Stimulated activated CD4-positive, alpha-beta T cell treated with anti-CD3 and anti-CD28 coated beads, Interleukin-2, amount 100 ng/mL, for 48 hours (primary cell): ENCODE measurements around the gene COL18A1.

Experiments
- DNase-seq, 2 donors: peaks; one replicate each; pipeline ENCODE4 v3.0.0-alpha.2; 2020

COL18A1 gene

DNA sequence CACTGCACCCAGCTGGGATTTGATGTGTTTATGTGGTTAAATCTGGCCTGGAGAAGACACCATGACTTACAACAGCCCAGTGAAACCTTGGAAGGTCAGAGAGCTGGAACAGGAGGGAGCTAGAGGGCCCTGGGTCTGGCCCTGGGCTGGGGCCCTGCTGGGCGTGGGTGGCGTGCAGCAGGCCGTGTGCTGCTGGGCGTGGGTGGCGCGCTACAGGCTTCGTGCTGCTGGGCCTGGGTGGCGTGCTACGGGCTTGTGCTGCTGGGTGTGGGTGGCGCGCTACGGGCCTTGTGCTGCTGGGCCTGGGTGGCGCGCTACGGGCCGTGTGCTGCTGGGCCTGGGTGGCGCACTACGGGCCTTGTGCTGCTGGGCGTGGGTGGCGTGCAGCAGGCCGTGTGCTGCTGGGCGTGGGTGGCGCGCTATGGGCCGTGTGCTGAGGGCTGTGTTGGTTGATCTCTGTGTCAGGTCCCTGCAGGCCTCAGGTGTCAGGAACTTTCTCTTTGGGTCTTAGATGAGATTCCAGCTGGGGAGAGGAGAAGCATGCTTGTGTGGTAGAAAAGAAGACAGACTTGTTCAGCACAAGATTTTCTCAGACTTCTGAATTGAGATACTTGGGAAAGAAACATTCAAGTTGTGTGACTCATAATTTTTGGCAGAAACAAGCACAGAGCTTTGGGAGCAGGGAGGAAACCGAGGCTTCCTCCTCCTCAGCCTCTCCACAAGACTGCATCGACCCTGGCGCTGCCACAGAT is 66.0 kb downstream of the COL18A1 start:
- DNase-seq, result peak in 1 of 2 donors; percentile 24

DNA sequence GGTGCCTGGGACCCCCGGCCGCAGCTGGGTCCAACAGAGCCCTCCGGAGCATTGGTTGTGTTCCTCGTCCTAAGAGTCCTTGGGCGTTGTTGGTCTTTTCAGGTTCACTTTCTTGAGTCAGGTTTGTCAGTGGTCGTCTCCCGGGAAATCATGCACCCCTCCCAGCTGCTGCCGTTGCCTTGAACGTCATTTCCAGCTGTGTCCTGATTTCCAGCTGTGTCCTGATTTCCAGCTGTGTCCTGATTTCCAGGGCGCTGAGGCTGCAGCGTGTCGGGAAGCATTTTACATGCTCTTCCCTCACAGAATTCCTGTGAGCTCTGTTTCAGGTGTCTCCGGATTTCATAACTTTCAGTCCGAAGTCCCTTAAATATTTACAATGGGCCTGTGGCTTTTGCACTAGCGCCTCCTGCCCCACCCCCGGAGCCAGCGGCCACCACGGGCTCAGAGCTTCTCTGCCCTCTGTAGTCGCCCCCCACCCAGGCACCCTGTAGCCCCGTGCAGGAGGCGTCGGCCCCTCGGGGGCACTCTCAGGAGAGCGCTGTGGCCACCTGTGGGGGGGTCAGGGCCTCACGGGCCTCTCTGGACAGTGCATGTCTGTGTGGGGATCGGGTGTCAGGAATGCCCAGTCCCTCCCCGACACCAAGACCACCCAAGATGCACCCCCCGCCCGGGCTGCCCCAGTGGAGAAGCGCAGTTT is 66.7 kb downstream of the COL18A1 start:
- no peak for DNase-seq

DNA sequence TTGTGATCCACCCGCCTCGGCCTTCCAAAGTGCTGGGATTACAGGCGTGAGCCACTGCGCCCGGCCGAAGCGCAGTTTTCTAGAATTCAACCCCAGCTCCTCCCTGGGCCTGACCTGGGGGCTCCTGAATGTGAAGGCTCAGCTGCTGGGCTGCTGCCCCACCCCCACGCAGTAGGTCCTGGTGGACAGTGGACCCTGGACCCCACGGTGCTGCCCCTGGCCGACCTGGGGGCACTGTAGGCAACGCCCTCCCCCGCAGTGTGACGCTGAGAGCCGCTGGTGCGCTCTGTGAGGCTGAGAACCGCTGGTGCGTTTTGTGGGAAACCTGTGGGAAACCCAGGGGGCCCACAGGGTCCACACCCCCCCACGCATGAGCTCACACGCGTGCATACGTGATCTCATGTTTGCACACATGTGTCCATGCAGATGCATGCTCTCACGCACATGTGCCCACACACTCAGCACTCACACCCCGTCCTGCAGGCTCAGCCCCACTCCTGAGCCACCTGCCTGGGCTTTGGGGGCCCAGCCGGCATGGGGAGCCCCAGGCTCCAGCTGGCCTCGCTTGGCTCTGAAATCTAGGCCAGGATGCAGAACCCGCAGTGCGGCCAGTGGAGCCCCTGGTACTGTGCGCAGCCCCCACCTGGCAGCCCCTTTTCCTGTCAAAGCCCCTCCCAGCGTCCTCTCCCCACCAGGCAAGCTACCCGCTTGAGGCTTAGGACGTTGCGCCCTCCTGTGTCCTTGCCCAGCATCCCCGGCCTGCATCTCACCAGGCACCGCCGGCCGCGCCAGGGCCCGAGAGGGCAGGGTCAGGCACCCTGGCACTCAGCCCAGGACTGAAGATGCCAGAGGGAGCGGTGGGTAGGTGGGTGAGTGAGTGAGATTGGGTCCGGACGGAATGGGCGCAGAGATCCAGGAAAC is 67.7 kb downstream of the COL18A1 start:
- DNase-seq, result no peak

DNA sequence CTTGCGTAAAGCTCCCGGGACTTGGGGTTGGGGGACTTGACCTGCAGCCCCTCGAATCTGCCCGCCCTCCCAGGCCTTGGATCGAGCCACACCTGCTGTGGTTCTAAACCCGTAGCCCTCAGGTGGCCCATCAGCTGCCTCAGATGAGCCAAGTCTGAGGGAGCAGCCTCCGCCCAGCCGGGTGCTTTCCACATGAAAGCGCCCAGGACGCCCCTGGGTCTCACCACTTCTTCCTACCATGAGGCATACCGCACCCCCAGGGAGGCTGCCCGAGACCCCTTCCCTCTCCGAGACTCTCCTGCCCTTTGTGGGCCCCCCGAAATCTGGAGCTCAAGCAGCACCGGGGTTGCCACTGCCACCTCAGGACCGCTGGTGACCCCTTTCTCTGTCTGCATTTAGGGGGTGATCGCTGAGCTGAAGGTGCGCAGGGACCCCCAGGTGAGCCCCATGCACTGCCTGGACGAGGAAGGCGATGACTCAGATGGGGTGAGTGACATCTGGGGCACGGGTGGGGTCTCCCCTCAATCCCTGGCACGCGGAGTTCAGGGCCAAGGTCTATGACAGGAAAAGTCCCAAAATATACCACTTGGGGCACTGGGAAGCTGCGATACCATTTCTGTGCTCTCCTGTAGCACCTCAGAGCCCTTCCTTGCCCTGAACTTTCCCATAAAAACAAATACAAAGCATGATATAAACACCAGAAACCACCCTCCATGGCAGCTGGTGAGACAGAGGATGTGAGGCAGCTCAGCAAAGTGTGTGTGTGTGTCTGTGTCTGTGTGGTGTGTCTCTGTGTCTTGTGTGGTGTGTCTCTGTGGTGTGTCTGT is 68.7 kb downstream of the COL18A1 start:
- no peak for DNase-seq

DNA sequence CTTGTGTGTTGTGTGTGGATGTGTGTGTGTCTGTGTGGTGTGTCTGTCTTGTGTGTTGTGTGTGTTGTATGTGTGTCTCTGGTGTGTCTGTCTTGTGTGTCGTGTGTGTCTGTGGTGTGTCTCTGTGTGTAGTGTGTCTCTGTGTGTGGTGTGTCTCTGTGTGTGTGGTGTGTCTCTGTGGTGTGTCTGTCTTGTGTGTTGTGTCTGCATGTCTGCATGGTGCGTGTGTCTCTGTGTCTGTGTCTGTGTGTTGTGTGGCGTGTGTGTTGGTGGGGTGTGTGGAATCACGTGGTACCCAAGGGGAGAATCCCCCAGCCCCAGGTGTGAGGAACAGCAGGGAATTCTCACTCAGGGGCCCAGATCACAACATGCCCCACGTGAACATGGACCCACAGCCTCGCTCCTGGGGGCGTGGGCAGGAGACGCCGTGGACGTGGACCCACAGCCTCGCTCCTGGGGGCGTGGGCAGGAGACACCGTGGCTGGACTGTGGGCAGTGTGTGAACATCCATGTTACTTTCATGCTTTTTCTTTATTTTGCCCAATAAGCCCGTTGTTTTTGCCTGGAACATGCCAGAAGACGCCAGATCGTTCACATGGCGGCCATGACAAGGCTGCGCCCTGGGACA is 69.5 kb downstream of the COL18A1 start:
- no peak for DNase-seq

DNA sequence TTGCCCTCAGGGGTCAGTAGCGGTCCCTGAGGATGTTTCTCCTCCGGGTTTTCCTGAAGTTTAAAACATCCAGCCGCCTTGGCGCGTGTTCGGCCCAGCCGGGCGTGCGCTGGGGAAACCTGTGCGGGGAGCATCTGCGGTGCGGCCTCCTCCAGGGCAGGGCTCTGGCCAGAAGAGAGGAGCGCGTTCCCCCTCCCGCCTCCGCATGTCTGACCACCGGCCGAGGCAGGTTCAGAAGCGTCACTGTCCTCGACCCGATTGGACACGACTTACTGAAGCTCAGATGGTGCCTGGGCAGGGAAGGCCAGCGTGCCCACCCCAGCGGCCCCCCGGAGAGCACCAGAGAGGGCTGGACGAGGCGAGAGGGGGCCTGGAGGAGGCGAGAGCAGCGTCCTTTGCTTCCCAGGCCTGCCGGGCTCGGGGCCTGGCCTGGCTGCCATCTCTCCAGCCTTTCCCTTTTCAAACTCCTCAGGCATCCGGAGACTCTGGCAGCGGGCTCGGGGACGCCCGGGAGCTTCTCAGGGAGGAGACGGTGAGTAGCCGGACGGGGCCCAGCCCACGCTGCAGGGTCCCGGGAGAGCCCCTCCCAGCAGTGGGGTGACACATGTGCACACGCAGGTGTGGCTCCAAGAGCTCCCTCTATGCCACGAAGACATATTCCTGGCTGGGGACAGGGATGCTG is 70.2 kb downstream of the COL18A1 start:
- no peak for DNase-seq

DNA sequence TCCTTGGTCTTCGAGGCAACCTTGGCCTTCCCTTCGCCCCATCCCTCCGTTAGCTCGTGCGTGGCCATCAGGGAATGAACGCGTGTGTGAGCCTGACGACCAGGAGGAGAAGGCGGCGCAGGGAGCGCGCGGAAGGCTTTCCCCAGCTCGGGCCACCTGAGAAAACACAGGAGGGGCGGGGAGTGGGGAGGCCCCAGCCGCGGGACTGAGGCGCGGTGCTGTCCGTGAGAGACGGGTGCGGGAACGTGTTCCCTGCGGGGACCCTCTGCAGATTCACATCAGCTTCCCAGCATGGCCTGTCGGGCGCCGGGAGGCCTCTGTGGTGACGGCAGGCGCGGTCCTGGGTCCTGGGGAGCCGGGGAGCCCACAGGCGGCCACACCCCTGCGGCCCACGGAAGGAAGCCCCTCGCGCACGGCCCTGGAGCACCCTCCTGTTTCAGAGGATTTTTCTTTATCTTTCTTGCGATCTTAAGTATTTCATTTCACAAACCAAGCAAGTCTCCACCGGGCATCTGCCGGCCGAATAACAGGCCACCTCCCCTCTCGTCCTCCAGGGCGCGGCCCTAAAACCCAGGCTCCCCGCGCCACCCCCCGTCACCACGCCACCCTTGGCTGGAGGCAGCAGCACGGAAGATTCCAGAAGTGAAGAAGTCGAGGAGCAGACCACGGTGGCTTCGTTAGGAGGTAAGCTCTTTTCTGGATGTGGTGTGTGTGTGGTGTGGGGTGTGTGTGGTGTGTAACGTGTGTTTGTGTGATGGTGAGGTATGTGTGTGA is 71.0 kb downstream of the COL18A1 start:
- DNase-seq, result no peak

DNA sequence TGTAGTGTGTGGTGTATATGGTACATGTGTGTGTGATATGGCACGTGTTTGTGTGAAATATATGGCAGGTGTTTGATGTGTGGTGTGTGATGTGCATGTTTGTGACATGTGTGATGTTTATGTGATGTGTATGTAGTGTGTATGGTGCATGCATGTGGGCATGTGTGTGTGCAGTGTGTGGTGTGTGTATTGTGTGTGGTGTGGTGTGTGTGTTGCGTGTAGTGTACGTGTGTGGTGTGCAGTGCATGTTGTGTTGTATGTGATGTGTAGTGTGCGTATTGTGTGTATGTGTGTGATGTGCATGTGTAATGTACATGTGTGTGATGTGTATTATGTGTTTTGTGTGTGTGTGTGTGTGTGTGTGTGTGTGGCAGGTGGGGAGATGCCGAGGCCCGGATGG is 71.6 kb downstream of the COL18A1 start:
- no peak for DNase-seq

DNA sequence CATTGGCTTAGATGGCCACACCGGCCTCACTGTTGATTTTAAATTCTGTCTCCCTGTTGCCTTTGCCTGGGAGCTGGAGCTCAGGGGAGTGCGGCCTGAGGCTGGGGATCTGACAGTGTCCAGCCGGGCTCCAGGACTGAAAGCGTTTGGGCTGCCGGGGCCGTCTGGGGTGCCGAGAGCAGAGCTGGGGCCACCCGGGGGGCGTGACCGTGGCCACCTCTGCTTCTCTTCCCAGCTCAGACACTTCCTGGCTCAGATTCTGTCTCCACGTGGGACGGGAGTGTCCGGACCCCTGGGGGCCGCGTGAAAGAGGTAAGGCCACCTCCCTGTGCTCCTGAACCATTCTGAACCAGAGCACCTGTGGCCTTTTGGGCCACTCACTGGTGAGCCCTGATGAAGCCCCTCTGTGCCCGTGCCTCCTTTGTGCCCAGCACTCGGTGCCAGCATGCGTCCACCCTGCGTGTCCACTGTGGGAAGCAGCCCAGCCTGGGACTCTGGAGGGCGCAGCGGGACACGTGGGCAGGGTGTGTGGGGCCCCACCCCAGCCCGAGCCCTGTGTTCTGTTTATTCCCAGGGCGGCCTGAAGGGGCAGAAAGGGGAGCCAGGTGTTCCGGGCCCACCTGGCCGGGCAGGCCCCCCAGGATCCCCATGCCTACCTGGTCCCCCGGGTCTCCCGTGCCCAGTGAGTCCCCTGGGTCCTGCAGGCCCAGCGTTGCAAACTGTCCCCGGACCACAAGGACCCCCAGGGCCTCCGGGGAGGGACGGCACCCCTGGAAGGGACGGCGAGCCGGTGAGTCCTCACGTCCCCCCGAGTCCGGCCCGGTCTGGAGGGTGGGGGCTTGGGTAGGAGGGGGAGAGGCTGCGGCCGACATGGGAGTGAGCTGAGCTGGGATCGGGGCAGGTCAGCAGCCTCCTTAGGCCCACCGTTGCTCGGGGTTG is 72.5 kb downstream of the COL18A1 start:
- DNase-seq, result no peak

DNA sequence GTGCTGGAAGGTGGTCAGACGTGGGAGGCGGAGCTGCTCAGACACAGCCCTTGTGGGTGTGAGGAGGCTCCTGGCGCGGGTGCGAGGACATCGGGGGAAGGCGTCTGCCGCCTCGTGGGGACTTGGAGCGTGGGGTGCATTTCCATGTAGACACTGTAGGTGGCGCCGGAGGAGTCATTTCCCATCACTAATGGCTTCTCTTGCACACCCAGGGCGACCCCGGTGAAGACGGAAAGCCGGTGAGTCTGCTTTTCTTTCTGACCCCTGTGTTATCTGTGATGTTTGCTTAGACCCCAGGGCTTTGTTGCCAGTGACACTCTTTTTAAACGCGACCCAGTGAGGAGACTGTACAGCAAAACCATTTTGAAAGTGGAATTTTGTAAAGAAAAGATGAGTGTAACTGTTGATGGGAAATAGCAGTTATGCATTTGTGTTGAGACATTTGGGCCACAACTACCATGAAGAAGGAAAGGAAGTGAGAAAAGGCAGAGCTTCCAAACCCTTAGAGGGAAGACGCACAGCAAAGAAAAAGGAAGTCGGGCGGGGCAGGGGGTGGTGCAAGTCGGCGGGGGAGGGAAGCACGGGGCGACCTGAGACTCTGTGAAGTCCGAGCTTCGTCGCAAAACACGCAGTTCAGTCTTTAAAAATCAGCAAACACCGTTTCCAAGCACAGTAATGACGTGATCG is 73.3 kb downstream of the COL18A1 start:
- DNase-seq, result peak; percentile 74 to 81

DNA sequence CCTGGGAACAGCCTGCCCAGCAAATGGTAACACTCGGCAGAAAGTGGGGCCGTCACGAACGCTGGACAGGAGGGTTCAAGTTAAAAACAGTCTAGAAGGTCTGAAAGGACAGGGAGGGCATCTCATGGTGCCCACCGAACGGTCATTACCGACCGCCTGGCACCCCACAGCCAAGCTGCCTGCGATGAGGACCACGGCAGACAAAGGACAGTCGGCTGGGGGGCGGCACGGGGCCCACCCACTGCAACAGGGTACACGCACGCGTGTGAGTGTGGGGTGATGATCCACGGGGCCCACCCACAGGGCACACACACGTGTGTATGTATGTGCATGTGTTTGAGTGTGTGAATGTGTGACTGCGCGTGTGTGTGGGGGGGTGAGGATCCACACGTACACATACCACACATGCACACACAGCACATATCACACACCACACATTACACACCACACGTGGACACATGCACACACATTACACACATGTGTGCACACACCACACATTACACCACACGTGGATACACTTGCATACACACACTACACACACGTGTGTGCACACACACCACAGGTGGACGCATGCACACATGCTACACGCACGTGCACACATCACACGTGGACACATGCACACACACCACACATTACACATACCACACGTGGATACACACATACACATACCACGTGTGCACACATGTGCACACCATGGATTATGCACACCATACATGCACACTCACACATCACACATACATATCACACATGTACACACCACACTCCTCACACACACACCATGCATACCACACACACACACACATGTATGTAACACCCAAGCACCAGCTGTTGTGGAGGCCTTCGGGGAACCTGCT is 74.1 kb downstream of the COL18A1 start:
- no peak for DNase-seq

DNA sequence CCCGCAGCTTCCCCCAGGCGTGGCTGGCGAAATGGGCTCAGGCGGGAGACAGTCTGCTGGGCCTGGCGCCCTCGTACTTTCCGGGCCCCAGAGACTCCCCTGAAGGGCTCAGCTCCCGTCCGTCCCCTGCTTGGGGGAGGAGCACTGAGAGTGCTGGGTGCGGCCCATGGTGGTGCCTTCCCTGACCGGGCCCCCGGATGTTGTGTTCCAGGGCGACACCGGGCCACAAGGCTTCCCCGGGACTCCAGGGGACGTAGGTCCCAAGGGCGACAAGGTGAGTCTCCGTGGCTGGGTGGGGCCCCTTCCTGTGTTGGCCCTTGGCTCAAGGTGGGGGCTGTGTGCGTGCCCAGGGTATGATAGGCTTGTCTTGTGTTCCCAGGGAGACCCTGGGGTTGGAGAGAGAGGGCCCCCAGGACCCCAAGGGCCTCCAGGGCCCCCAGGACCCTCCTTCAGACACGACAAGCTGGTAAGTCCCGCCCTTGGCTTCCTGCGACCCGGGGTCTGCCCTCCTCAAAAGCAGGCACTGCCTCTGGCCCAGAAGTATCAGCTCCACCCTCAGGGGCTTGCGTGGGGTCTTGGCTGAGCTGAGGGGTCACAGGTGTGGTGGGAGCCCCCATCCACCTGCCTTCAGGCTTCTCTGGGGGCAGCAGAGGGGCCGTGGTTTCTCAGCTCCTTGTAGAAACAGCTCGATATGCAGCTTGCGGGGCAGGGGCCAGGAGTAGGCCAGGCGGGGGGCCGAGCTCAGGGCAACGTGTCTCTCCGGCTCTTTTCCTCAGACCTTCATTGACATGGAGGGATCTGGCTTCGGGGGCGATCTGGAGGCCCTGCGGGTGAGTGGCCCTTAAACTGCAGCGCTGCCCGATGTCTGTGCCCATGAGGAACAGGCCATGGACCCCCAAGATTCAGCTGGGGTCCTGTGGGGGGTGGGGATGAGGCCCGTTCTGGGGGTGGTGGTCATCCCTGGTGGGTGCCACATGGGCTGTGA is 75.0 kb downstream of the COL18A1 start:
- no peak for DNase-seq

DNA sequence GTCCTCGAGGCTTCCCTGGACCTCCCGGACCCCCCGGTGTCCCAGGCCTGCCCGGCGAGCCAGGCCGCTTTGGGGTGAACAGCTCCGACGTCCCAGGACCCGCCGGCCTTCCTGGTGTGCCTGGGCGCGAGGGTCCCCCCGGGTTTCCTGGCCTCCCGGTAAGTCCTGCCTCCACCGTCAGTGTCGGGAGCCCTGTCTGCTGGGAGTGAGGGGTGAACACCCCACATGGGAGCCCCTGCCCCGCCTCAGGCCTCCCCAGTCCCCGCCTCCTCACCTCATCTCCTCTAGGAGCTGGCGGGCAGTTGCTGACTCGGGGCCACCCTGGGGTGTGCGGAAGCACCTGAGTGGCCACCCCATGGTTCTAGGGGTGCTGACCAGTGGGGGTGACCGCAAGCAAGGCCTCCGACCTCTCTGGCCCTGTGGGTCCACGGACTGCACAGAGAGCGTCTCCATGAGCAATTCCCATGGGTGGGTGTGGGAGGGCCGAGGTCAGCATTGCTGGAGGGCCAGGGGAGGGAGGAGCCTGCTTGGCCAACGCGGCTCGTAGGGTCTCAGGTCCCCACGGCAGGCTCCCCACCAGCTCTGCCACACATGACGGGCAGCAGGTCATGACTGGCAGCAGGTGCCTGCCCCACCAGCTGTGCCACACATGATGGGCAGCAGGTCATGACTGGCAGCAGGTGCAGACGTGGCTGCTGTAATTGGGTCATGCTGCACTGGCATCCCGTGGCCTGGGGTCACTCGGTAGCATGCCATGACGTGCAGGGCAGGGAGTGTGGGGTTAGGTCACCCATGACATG is 75.9 kb downstream of the COL18A1 start:
- DNase-seq, result no peak

DNA sequence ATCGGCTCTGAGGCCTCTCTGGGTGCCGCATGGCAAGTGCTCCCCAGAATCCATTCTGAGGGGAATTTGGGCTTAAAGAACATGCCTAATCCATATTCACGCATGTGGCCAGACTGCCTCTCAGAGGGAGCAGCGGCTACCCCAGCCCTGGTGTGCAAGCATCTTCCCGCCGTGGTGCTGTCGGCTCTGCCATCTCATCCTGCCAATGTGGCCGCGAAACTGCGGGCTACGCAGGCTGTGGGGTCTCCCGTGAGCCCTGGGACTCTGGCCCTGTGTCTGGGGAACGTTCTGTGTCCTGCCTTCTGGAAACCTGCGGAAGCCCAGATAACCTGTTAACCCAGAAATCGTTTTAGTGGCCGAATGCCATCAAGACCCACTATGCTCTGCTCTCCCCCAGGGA is 76.6 kb downstream of the COL18A1 start:
- DNase-seq, result no peak
